SK-N-SH (cell line): ENCODE data around the gene ANK3. TPM values are rescaled to one million over a fixed set of nuclear protein-coding genes. Genes with fewer than 3 reads are reported as not detected.

Experiments used
- CTCF ChIA-PET: fragments of 300-600, 350-600 bp; formaldehyde crosslinking; extraction: SDS; loops from one replicate; lab custom pipeline; 2021; lab: Yijun Ruan, JAX
- POLR2A ChIA-PET: fragments of 350-600 bp; sonication (Branson Sonifier 250); formaldehyde crosslinking; extraction: SDS; loops from one replicate; lab custom pipeline; 2020; ENCODE audit warnings: antibody characterized with exemption, inconsistent platforms; lab: Yijun Ruan, JAX
- DNase-seq: peaks from one replicate; pipeline ENCODE4 v3.0.0; 2012
- H2AFZ ChIP-seq: fragments of 200-600 bp; sonication (generic); 2 replicates; pipeline ENCODE4 v1.8.1; 2016; ENCODE audit warnings: antibody characterized with exemption, mild to moderate bottlenecking, low read depth
- H3F3A ChIP-seq: fragments of 200-600 bp; sonication (generic); replicated peaks from 2 replicates; pipeline ENCODE3; 2016; ENCODE audit warnings: antibody characterized with exemption, mild to moderate bottlenecking; ENCODE audit not compliant: insufficient read depth
- H3K27ac ChIP-seq, 2 experiments: fragments of 200-500 bp in 1 of 2; fragments of 200-600 bp in 1 of 2; sonication (Bioruptor generic) in 1 of 2; sonication (generic), shearing (Covaris generic) in 1 of 2; 2 replicates each; pipeline versions ENCODE4 v1.5.1 to v1.6.1; 2014 to 2016; ENCODE audit warnings: low read depth in 2 of 2, inconsistent platforms in 1 of 2, low read length in 1 of 2, mild to moderate bottlenecking in 1 of 2, mixed read lengths in 1 of 2
- H3K27me3 ChIP-seq: fragments of 200-600 bp; sonication (generic), shearing (Covaris generic); 2 replicates; pipeline ENCODE4 v1.6.1; 2016; ENCODE audit warnings: mixed run types; ENCODE audit not compliant: insufficient read depth
- H3K36me3 ChIP-seq, 2 experiments: fragments of 200-500 bp in 1 of 2; fragments of 200-600 bp in 1 of 2; sonication (Bioruptor generic) in 1 of 2; sonication (generic) in 1 of 2; replicated peaks in 1 of 2; 2 replicates each; pipeline versions ENCODE3 to v1.5.1; 2014 to 2016; ENCODE audit warnings: low read length in 1 of 2, mild to moderate bottlenecking in 1 of 2; ENCODE audit not compliant: insufficient read depth in 2 of 2, control insufficient read depth in 1 of 2
- H3K4me1 ChIP-seq, 2 experiments: fragments of 200-500 bp in 1 of 2; fragments of 200-600 bp in 1 of 2; sonication (Bioruptor generic) in 1 of 2; sonication (generic), shearing (Covaris generic) in 1 of 2; 2 replicates each; pipeline versions ENCODE4 v1.5.1 to v1.6.1; 2014 to 2016; ENCODE audit warnings: low read depth in 1 of 2, low read length in 1 of 2, mixed run types in 1 of 2; ENCODE audit not compliant: insufficient read depth in 2 of 2, control insufficient read depth in 1 of 2
- H3K4me2 ChIP-seq: fragments of 200-600 bp; sonication (generic), shearing (Covaris generic); 2 replicates; pipeline ENCODE4 v1.6.1; 2017; ENCODE audit warnings: mixed run types
- H3K4me3 ChIP-seq, 2 experiments: fragments of 200-500 bp in 1 of 2; fragments of 200-600 bp in 1 of 2; sonication (Bioruptor generic) in 1 of 2; sonication (generic), shearing (Covaris generic) in 1 of 2; 2 replicates each; pipeline versions ENCODE4 v1.5.1 to v1.8.1; 2014 to 2016; ENCODE audit warnings: low read depth in 2 of 2, inconsistent platforms in 1 of 2, low read length in 1 of 2, mild to moderate bottlenecking in 1 of 2, mixed read lengths in 1 of 2, moderate library complexity in 1 of 2
- H3K79me2 ChIP-seq: fragments of 200-600 bp; sonication (generic); 2 replicates; pipeline ENCODE4 v1.8.1; 2017; ENCODE audit warnings: mild to moderate bottlenecking; ENCODE audit not compliant: insufficient read depth
- H3K9ac ChIP-seq: fragments of 200-600 bp; sonication (generic); 2 replicates; pipeline ENCODE4 v1.6.1; 2017; ENCODE audit warnings: mixed run types
- H3K9me2 ChIP-seq: fragments of 200-600 bp; sonication (generic); 2 replicates; pipeline ENCODE4 v1.6.1; 2017; ENCODE audit warnings: mixed run types
- H3K9me3 ChIP-seq: fragments of 200-600 bp; sonication (generic); 2 replicates; pipeline ENCODE4 v1.6.1; 2017; ENCODE audit warnings: mixed run types, mild to moderate bottlenecking, moderate library complexity
- H4K20me1 ChIP-seq: fragments of 200-600 bp; sonication (generic); 2 replicates; pipeline ENCODE4 v1.6.1; 2017; ENCODE audit warnings: mild to moderate bottlenecking, mixed run types; ENCODE audit not compliant: insufficient read depth
- CHD2 ChIP-seq: fragments of 150-350 bp; IDR thresholded peaks from 2 replicates; pipeline ENCODE4 v1.6.1; 2018; ENCODE audit warnings: low read length; ENCODE audit not compliant: partially characterized antibody
- ELF1 ChIP-seq: IDR thresholded peaks from 2 replicates; pipeline ENCODE4 v1.4.0; 2012
- FOSL2 ChIP-seq: IDR thresholded peaks from 2 replicates; pipeline ENCODE4 v1.4.0; 2012; ENCODE audit warnings: low read depth, mild to moderate bottlenecking, moderate library complexity, borderline replicate concordance
- FOXJ3 ChIP-seq: sonication (generic); formaldehyde crosslinking; IDR thresholded peaks from 2 replicates; pipeline ENCODE4 v1.5.1; 2020; ENCODE audit warnings: mild to moderate bottlenecking, missing genetic modification reagents
- FOXM1 ChIP-seq: IDR thresholded peaks from 2 replicates; pipeline ENCODE4 v1.4.0; 2012; ENCODE audit warnings: low read depth, mild to moderate bottlenecking
- GABPA ChIP-seq: IDR thresholded peaks from 2 replicates; pipeline ENCODE4 v1.4.0; 2012; ENCODE audit warnings: low read depth, mild to moderate bottlenecking
- GATA2 ChIP-seq: sonication (generic); formaldehyde crosslinking; IDR thresholded peaks from 2 replicates; pipeline ENCODE4 v1.5.0; 2020; ENCODE audit warnings: mild to moderate bottlenecking, missing genetic modification reagents
- JUND ChIP-seq: IDR thresholded peaks from 2 replicates; pipeline ENCODE4 v1.4.0; 2012
- NFIC ChIP-seq: IDR thresholded peaks from 2 replicates; pipeline ENCODE4 v1.4.0; 2012; ENCODE audit warnings: borderline replicate concordance
- NRF1 ChIP-seq: IDR thresholded peaks from 2 replicates; pipeline ENCODE4 v1.6.1; 2012; ENCODE audit warnings: low read depth, mild to moderate bottlenecking, low read length
- POLR2AphosphoS5 ChIP-seq: IDR thresholded peaks from 2 replicates; pipeline ENCODE4 v1.6.1; 2012; ENCODE audit warnings: low read depth, low read length
- RCOR1 ChIP-seq: fragments of 150-350 bp; IDR thresholded peaks from 2 replicates; pipeline ENCODE4 v1.6.1; 2017; ENCODE audit warnings: antibody characterized with exemption, low read length
- RXRA ChIP-seq: IDR thresholded peaks from 2 replicates; pipeline ENCODE4 v1.4.0; 2012; ENCODE audit warnings: low read depth, mild to moderate bottlenecking, borderline replicate concordance
- SMC3 ChIP-seq: IDR thresholded peaks from 2 replicates; pipeline ENCODE4 v1.6.1; 2012; ENCODE audit warnings: low read depth, low read length, improper control_type of control experiment
- TAF1 ChIP-seq: IDR thresholded peaks from 2 replicates; pipeline ENCODE4 v1.6.1; 2012; ENCODE audit warnings: low read depth, mild to moderate bottlenecking, low read length, moderate library complexity, borderline replicate concordance
- TCF12 ChIP-seq: IDR thresholded peaks from 2 replicates; pipeline ENCODE4 v1.4.0; 2012
- TEAD4 ChIP-seq: IDR thresholded peaks from 2 replicates; pipeline ENCODE4 v1.4.0; 2012; ENCODE audit warnings: mild to moderate bottlenecking, borderline replicate concordance; ENCODE audit not compliant: insufficient read depth
- WGBS: methylation state at CpG from one replicate; pipeline ENCODE4 v1.1.6; 2017; ENCODE audit warnings: low lambda C conversion rate; 5-methylcytosine and 5-hydroxymethylcytosine counted together
- polyA plus RNA-seq, 3 experiments: library from polyadenylated mRNA; depleted of rRNA; stranded (reverse); fragments of >200 nt; gene quantifications; 2 replicates each; pipeline ENCODE4 v1.2.3, GENCODE V29; 2012
- TF ChIP-seq, protein P1 (sequence below): IDR thresholded peaks from 2 replicates; pipeline ENCODE4 v1.6.1; 2012; ENCODE audit warnings: mild to moderate bottlenecking, low read depth, low read length, moderate library complexity
- TF ChIP-seq, protein P2 (sequence below): IDR thresholded peaks from 2 replicates; pipeline ENCODE4 v1.4.0; 2012; ENCODE audit warnings: low read depth
- TF ChIP-seq, protein P3 (sequence below): IDR thresholded peaks from 2 replicates; pipeline ENCODE4 v1.4.0; 2012; ENCODE audit warnings: low read depth, borderline replicate concordance
- TF ChIP-seq, protein P4 (sequence below): IDR thresholded peaks from 2 replicates; pipeline ENCODE4 v1.4.0; 2012; ENCODE audit warnings: low read depth, borderline replicate concordance

ANK3 gene
- polyA plus RNA-seq, 1 of the 3 experiments (the other 2 are of a cell fraction), result 10.0 TPM

DNA sequence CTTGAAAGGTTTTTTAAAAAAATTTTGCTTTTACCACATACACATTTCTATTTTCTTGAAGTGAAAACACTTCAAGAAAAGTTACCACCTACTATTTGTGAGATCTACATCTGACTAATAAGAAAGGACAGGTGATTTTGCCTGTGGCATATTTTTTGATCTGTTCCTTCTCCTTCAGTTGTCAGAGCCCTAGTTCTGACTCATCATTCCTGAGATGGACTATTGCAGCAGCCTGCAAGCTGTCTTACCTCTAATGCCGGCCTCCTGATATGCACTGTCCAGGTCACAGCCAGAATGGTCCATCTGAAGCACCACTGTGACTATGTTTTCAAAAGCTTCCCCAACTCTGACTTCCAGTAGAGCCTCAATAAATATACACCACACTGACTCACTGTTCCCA lies 28.2 kb upstream of the ANK3 start (continued):
- TF ChIP-seq, protein P1, sequence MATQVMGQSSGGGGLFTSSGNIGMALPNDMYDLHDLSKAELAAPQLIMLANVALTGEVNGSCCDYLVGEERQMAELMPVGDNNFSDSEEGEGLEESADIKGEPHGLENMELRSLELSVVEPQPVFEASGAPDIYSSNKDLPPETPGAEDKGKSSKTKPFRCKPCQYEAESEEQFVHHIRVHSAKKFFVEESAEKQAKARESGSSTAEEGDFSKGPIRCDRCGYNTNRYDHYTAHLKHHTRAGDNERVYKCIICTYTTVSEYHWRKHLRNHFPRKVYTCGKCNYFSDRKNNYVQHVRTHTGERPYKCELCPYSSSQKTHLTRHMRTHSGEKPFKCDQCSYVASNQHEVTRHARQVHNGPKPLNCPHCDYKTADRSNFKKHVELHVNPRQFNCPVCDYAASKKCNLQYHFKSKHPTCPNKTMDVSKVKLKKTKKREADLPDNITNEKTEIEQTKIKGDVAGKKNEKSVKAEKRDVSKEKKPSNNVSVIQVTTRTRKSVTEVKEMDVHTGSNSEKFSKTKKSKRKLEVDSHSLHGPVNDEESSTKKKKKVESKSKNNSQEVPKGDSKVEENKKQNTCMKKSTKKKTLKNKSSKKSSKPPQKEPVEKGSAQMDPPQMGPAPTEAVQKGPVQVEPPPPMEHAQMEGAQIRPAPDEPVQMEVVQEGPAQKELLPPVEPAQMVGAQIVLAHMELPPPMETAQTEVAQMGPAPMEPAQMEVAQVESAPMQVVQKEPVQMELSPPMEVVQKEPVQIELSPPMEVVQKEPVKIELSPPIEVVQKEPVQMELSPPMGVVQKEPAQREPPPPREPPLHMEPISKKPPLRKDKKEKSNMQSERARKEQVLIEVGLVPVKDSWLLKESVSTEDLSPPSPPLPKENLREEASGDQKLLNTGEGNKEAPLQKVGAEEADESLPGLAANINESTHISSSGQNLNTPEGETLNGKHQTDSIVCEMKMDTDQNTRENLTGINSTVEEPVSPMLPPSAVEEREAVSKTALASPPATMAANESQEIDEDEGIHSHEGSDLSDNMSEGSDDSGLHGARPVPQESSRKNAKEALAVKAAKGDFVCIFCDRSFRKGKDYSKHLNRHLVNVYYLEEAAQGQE, result no peak
- no peak for TF ChIP-seq NRF1
- TF ChIP-seq FOXM1, result no peak
- TF ChIP-seq, protein P2, sequence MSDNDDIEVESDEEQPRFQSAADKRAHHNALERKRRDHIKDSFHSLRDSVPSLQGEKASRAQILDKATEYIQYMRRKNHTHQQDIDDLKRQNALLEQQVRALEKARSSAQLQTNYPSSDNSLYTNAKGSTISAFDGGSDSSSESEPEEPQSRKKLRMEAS, result 0 out of 2 replicates have a peak, but pooled peaks have one; percentile 28
- TF ChIP-seq CHD2, result no peak
- TF ChIP-seq GATA2 (CRISPR knock-in tag), result no peak
- no peak for TF ChIP-seq FOXJ3 (CRISPR knock-in tag)
- TF ChIP-seq NFIC, result peak; percentile 26
- TF ChIP-seq TEAD4, result 0 out of 2 replicates have a peak, but pooled peaks have one; percentile 7

DNA sequence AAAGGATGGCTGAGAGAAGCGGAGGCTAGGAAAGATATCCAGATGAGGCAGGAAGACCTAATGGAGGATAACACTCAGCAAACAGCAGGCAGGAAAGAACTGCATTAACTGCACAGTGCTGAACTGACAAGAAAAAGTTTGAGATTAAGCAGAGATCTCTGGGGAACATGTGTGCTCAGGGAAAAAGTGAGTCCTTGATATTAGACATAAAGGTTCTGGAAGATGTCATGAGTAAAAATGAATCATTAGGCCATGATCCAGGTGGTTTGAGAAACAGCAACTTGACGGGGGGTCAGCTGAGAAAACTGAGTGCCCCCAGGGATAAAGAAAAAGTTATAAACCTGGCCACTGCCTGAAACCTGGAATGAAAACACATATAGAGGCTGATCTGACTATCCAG lies 27.3 kb upstream of the ANK3 start:
- no peaks in the 10 kb centered on the region for H3K9me2 ChIP-seq
- CTCF ChIA-PET, result interaction anchor here (0.8 to 1.8 kb wide), 5 partner anchors 11 to 319 kb away, joined by 3 to 5 read pairs (median 4); no protein-coding TSS in a partner anchor
- H3K27me3 ChIP-seq, result no peaks in the 10 kb centered on the region
- WGBS, result 45% methylated on average over 2 of the region's 2 CpGs
- peak overlapping the region; percentile 80 to 97 for H3K27ac ChIP-seq
- peaks cover 35 to 36% of the 10 kb centered on the region in 2 experiments for H3K4me1 ChIP-seq
- no peak overlapping the region for H2AFZ ChIP-seq
- no peaks in the 10 kb centered on the region for H3K9me3 ChIP-seq
- no peak overlapping the region for H3K4me2 ChIP-seq
- H3K36me3 ChIP-seq, result no peaks in the 10 kb centered on the region
- no peaks in the 10 kb centered on the region for H4K20me1 ChIP-seq
- no peak overlapping the region for H3K4me3 ChIP-seq
- peaks cover 34% of the 10 kb centered on the region for H3F3A ChIP-seq
- no peak for DNase-seq
- POLR2A ChIA-PET, result no interaction called here
- no peaks in the 10 kb centered on the region for H3K79me2 ChIP-seq
- no peak overlapping the region for H3K9ac ChIP-seq
- TF ChIP-seq GATA2 (CRISPR knock-in tag) (no peak), SMC3 (no peak), GABPA (peak; percentile 35; the same call in 1 of the 2 replicates), NRF1 (no peak), POLR2AphosphoS5 (peak; percentile 89), FOSL2 (peak; percentile 84), JUND (peak; percentile 84), RXRA (peak; percentile 55; the same call in 1 of the 2 replicates), TEAD4 (peak; percentile 77; the same call in 1 of the 2 replicates), RCOR1 (peak; percentile 56; the same call in 1 of the 2 replicates), TAF1 (no peak), TCF12 (peak; percentile 100), ELF1 (no peak)
- TF ChIP-seq, protein P3, sequence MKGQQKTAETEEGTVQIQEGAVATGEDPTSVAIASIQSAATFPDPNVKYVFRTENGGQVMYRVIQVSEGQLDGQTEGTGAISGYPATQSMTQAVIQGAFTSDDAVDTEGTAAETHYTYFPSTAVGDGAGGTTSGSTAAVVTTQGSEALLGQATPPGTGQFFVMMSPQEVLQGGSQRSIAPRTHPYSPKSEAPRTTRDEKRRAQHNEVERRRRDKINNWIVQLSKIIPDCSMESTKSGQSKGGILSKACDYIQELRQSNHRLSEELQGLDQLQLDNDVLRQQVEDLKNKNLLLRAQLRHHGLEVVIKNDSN, result no peak
- TF ChIP-seq, protein P1, result no peak
- TF ChIP-seq, protein P4, sequence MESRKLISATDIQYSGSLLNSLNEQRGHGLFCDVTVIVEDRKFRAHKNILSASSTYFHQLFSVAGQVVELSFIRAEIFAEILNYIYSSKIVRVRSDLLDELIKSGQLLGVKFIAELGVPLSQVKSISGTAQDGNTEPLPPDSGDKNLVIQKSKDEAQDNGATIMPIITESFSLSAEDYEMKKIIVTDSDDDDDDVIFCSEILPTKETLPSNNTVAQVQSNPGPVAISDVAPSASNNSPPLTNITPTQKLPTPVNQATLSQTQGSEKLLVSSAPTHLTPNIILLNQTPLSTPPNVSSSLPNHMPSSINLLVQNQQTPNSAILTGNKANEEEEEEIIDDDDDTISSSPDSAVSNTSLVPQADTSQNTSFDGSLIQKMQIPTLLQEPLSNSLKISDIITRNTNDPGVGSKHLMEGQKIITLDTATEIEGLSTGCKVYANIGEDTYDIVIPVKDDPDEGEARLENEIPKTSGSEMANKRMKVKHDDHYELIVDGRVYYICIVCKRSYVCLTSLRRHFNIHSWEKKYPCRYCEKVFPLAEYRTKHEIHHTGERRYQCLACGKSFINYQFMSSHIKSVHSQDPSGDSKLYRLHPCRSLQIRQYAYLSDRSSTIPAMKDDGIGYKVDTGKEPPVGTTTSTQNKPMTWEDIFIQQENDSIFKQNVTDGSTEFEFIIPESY, result peak; percentile 46; the same call in 1 of the 2 replicates
